SIG-M5 treated with dmso at 0.1 percent for 504 hours (cell line): ENCODE measurements around the gene SLC22A12.

Experiments
- DNase-seq: peaks from one replicate; lab custom pipeline; 2025; ENCODE audit not compliant: unreplicated experiment; lab: John Stamatoyannopoulos, UW

The SLC22A12 gene

DNA sequence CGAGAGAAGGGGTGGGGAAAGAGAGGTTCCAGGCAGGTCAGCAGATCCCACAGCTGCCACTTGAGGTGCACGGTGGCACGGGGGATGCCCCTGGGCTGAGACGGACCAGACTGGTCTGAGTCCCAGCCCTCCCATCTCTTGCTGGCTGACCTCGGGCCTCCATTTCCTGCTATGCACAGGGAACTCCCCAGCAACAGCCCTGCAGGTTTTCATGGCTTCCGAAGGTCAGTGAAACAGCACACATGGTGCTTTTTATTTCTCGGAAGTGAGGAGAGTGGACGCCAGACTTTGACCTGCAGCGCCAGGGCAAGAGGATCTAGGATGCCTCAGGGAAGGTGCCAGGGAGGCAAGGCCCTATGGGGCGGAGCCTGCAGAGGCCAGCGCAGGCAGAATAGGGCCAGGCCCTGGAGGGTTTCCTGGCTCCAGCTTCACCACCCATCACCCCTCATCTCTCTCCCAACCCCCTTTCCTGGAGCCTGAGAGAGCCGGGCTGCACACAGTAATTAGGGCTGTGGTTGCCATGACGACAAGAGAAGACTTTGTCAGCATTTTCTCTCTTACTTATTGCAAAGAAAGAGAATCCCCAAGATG is 29.5 kb downstream of the SLC22A12 start:
- no peak for DNase-seq

DNA sequence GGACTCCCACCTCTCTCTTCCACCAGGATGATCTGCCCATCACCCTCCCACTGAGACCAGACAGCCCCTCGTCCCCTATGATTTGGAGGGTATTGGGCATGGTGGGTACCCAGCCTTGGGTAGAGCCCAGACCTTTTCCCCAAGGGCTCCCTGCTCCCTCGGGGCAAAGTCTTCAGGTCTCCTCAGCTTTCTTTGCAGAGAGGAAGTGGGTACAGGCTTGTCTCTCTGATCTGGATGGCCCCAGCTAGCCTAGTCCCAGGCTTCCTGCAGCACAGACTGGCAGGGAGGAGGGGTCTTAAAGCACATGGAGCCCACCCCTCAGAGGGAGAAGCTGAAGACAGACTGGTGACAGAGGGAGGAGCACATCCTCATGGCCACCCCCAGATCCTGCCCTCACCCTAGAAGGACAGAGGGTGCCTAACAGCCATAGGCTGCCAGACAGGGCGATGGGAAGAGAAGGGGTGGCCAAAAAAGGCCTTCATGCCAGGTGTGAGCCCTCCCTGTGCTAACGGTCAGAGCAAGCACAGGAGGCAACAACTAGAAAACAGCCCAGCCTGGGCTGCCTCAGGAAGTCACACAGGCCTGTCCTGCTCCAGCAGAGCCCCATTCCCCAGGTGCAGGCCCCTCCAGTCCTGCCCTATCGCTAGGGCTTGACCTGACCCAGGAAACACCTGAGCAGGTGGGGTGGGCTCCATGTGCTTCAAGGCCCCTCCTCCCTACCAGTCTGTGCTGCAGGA is 30.4 kb downstream of the SLC22A12 start:
- no peak for DNase-seq

DNA sequence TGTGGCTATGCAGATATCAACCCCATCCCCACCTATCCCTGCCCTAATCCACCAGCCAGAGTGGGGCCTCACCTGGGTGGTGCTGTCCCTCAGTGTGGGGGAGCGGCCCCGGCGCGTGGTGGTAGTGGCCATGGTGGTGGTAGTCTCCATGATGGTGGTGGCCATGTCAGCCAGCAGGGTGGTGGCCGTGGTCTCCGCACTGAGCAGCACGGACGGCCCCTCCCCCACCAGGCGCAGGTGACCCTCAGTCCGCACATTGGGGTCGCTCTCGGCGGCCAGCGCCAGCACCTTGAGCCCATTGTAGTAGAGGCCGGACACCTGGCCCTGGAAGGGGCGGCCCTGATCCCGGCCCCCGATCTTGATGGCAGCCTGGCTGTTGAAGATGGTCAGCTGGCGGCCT is 31.7 kb downstream of the SLC22A12 start:
- no peak for DNase-seq

DNA sequence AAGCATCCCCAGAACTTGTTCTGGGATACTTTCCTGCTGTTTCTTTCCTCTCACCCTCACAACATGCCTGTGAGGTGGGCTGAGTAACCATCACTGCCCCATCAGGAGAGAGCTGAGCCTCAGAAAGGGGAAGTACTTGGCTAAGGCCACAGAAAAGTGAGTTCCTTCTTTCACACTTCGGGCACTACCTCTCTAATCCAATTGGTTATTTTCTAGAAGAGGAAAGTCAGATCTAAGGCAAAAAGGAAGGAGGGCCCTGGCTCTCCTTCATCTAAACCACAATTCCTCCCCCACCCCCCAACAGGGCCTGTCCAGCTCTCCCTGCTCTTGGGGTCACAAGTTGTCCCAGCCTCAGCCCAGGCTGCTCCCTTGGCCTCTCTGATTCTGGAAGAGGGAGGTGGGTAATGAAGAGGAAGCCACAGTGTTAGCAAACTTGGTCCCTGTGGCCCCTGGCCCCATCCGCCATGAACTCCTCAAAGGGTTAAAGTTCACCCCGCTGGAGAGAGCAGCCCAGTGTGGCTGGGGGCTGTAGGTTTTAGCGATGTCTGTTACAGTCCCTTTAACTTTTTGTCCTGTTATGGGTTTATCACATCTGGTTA is 34.0 kb downstream of the SLC22A12 start:
- peak; percentile 92 for DNase-seq

DNA sequence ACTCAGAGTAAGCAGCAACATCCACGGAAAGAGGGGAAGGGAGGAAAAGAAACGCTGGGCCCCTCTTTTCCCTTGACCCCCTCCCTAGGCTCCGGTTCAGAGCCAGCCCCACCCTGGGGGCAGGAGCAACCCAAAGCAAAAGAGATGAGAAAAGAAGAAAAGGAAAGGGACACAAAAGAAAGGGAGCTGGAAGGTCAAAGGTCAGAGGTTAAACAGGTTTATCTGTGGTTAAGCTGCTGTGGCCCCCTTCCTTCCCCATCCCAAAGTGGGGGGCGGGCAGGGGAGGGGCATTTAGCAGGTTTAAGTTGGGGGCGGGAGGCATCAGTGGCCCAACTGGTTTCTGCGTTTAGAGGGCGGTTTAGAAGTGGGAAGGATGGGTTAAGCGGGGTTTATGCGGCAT is 35.6 kb downstream of the SLC22A12 start:
- no peak for DNase-seq

DNA sequence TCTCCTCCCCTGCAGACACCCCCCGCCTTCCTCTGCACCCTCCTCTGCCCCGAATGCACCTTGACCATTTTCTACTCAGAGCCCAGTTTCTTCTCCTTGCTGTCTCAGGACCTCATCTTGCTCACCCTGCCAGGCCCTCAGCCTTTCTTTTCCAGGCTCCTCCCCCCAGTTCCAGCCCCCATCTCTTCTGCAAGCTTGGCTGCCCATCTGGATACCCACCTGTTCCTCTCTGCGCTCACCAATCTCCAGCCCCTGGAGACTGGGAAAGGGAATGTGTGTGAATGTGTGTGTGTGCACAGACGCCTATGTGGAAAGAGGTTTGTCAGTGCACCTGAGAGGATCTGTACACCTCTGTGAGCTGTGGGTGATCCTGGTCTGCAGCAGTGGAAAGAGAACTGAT is 36.4 kb downstream of the SLC22A12 start:
- no peak for DNase-seq

DNA sequence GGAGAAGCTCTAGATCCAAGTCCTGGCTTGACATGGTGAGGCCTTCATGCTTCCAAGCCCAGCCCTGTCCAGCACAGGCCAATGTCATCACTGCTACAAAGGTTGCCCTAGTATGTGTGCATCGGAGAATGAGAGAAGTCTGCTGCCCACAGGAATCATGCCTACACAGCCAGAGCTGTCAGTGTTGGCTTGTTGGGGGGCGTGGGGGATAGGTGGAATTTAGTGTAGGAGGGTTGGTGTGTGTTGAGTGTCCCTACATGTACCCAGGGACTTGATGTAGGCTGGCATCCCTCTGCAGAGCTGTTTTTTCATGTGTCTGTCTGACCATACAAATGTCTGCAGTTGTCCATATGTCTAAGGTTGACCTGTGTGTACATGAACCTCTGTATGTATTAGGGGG is 37.6 kb downstream of the SLC22A12 start:
- no peak for DNase-seq

DNA sequence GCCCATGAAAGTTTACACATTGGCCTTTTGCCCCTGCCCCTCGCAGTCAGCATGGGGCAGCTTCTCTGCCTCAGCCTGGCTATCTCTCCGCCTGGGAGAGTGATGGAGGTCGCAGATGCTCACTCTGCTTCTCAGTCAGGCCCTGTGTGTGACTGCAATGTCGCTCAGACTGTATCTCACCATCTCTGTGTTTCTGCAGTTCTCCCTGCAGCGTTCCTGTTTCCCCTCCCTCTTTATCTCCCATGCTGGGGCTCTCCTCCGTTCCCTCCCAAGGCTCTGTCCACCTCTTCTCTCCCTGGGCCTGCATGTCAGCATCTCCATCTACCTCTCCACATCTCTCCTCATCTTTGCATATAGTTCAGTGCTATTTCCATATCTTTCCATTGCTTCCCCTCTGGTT is 38.1 kb downstream of the SLC22A12 start:
- no peak for DNase-seq

DNA sequence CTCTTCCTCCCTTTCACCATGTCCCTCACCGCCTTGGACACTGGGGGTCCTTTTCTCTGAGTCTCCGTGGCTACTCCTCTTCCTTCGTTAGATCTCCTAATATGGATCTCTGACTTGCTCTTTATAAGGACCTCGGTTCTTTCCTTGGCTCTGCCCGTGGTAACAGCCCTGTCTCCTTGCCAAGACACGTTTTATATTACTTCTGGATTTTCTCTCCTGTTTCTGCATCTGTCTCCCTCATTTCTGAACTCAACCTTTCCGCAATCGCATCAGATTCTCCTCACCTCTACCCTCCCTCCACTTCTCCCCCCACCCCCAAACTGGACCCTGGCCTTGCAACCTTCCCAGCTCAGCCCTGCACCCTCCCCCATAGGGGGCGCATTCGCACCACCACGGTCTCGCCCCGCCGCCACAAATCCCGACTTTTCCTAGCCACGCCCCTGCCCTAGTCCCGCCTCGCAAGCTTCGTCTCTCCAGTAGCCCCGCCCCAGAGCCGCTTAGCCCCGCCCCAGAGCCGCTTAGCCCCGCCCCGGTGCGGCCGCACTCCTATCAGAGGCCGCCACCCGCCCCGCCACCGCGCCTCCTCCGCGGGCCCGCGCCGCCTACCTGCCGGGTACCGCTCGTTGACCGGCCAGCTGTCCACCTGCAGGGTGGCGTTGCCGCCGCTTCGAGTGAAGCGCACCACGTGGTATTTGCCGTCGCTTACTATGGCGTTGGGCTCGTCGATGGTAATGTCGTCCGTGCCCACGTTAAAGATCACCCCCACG is 39.0 kb downstream of the SLC22A12 start:
- no peak for DNase-seq

DNA sequence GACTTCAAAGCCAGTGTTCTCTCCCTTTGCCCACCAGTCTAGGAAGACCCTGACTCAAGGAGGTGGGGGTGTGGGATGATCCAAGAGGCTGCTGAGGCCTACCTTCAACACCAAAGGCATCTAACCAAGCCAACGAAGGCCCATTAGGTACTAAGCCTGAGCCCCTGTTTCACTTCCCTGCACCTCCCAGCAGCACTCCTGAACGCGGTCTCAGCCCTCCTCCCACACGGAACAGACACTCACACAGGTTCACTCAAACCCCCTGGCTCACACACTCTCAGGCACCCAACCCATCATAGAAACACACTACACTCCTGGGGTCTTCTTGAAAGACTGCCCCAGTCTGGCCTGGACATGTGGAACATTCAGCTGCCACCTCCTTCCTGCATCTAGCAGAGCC is 40.7 kb downstream of the SLC22A12 start:
- DNase-seq = no peak

DNA sequence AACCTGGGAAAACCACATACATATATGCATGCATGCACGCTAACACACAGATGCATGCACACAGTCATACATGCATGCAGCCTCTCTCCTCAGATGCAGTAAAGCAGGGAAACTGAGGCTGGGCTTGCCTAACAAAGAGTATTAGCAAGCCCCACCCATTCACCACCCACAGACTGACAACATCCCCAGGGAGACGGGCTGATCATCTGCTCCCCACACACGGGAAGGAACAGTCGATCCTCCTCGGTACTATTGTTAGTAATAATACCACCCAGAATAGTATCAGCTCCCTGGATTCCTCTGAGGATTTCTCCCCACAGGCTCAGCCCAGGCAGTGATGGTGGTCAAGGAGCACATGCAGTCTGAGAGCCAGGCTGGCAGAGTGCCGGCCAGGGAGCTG is 41.2 kb downstream of the SLC22A12 start:
- DNase-seq = no peak

DNA sequence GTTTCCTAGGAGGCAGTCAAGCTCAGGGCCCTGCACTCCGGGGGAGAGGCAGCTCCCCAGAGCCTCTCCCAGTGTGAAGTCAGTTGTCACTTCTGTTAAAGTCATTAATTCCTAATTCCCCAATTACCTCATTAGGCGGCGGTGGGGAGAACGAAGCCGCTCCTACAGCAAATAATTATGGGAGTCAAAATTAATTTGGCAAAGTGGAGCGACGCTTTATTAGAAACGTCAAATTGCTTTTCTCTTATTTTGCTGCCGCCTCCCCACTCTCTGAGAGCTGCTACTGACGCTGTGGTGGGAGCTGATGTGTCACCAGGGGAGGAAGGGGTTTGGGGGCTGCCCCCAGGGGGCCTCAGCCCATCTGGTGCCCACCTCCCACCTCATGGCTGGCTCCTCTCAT is 41.6 kb downstream of the SLC22A12 start:
- DNase-seq = no peak

DNA sequence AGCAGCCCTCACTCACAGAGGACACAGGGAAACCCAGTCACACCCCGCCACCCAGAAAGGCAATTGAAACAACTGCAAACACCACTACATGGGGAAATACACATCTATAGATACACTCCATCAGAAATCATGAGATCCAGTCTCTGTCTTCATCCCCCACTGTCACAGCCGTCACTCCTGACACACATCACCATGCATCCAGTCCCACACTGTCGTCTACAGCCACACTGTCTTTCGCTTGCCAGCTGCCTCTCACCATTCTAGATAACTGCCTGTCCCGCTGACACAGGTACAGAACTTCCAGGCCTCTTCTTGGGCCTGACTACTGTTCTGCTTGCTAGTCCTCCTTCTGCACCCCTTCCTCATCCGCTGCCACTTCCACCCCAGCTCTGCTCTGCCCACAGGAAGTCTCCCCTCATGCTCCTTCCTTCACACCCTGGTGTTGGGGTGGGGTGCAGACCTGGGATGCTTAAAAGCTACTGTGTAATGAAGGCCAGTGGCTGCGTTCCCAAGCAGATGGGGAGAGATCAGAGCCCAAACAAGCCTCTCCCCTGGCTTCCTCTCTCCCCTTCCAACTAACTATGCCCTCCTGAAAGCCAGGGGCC is 42.6 kb downstream of the SLC22A12 start:
- DNase-seq = no peak

DNA sequence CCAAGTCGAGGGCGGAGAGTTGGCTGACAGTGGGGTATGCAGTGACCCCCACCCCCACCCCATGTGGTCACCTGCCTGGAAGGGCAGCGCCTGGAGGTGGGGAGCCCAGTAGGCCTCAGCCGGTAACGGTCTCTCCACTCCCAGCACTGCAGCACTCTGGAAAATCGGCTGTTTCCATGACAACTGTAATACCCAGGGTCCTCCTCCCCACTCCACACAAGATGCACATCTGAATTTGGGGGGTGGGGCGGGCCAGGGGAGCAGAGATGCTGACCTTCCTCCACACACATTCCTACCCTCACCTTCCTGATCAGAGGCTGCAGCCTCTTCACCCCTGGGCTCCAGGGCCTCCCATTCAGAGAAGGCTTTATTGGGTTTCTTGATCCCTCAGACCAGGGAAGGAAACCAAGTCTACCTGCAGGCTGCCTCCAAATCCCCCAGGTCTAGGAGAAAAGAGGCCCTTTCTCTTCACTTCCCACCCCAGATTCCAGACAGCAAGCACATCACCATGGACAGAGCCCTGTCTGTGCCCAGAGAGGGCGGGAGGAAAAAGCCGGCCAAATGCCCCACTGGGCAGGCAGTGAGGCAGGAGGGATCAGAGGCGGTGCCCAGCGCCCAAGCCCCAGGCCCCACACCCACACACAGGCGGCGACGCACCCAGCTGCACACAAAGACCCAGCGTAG is 46.5 kb downstream of the SLC22A12 start:
- no peak for DNase-seq

DNA sequence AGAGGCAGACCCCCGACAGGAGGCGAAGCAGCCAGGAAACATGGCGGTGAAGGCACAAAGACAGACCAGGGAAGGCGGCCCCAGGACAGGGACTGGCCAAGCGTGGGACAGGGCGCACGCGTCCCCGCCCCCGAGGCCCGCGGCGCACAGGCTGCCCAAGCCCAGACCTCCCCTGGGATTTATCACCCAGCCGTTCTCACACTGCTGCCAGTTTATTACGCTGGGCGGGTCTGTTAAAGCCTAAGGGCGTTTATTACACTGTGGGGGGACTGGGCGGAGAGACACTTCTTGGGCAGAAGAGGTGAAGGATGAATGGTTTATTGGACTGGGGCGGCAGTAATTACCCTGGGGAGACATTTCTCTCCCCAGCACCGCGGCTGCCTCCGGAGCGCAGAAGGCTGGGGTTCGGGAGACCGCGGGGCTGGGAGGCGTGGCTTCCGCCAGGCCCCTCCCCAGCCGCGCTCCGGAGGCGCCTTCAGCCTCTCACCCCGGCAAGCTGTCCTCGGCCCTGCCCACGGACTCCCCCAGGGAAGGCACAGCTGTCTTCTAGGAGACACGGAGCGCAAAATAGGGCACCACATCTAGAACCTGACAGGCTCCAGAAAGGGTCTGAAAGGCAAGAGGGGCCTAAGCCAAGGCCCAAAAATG is 47.1 kb downstream of the SLC22A12 start:
- no peak for DNase-seq

DNA sequence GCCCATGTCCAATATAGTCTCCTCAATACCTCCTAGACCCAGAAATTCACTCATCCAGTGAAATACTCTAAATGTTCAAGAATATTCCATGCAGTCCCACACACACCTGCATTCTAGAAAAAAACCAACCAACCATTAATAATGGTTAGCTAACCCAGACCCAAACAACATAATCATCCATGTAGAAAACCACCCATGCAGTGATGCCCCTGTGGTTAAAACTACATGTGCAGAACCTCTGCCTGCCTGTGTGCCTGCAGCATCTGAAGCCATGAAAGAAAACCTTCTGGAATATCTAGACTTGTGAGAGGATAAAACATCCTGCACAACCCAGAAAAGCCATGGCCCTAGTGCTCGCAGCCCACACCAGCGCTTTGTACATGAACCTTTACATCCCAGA is 47.8 kb downstream of the SLC22A12 start:
- DNase-seq = no peak

DNA sequence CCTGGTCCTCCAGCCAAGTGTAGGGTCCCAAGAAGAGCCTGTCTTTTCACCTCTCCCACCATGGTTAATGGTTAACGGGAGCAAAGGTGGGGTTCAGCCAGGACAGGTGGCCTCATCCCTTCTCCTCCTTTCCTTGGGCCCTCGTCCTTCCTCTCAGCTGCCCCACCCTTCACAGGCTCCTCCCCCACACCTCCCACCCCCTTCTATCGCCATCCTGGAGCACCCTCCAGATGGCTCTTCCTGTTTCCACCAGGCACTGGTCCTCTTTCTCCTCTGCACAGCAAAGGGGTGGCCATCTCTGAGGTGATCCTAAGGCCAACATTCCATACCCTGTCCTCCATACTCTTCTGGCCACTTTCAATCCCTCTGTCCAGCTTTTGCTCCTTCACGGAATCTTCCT is 48.9 kb downstream of the SLC22A12 start:
- DNase-seq = no peak

DNA sequence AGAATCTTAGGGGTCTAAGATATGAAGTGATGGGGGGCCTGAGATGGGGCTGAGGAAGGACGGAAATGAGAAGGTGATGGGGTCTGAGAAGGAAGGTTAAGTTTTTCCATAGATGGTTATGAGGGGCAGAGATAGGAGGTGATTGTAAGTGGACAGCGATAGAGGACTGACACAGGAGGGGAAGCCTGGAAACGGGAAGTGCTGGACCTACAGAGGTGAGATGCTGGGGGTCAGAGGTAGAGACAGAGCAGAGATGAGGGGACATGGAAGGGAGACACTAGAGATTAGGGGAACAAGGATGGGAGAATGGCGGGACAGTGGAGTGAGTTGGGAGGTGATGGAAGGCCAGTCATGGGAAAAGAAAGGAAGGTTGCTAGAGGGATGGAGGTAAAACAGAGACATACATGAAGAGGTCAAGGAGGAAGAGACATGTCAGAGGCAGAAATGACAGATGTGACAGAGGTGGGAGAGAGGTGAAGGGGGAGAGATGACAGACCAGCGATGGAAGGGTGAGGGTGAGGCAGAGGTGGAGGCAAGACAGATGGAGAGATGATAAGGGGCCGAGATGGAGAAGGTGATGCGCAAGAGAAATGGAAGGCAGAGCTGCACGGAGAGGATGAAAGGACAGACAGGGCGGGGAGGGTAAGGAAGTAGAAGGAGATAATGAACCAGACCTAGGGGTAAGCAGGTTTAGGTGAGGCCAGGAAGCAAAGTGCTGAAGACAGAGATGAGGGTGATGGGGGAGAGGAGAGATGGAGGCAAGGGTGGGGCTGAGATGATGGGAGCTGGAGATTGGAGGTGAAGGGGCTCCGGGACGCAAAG is 50.8 kb downstream of the SLC22A12 start:
- no peak for DNase-seq

DNA sequence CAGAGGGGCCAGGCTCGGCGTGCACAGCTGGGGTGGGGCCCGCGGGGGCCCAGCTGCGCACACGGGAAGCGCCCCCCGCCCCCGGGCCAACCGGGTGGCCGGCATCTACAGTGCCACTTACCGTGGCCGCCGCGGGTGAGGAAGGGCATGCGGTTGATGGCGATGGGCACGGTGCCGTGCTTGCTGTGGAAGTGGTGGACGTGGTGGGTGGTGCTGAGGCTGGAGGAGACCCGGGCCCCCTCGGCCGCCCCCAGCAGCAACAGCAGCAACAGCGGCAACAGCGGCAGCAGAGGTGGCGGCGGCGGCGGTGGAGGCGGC is 51.4 kb downstream of the SLC22A12 start:
- no peak for DNase-seq

DNA sequence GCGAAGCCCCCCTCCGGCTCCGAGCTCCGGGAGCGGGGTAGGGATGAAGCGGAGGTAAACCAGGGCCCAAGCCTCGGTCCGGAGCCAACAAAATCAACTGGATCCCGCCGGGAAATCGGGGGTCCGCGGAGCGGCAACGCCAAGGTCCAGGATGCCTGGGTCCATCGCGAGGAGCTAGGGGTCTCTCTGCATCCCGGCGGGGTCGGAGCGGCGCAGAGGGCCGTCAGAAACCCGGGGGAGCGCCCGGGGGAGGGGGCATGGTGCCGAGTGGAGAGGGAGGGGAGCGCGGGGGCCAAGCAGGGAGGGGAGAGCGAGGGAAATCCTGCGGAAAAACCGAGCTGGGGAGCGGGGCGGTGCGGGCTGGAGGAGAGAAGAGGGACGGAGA is 51.8 kb downstream of the SLC22A12 start:
- no peak for DNase-seq
